ENCODE measurements around the gene KDR.

DNA sequence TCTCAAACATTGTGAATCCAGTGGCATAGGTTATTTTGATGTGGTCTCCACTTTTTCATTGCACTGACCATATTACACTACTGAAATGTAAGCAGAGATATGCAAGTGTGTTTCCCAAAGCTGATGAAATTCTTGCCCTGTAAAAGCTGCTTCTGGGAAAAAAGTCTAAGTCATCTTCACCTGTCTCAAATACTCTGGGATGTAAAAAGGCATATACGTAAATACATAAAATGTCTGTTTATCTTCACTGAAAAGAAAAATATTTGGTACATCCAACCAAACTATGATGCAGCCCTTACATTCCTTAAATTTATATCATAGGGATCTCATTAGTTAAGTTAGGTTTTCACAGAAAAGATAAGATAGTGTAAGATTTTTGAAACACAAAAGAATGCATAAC, 7.9 kb downstream of the KDR start:
- TF ChIP-seq KLF13 (tag; IDR thresholded peaks at IDR 0.05; ENCODE audit: borderline replicate concordance, low read depth) = no peak
- no peak for TF ChIP-seq HDGF (IDR thresholded peaks at IDR 0.05)
- no peak for TF ChIP-seq BRD9 (IDR thresholded peaks at IDR 0.05; ENCODE audit: low read depth, partially characterized antibody)
- no peak for TF ChIP-seq ZKSCAN8 (CRISPR knock-in tag; IDR thresholded peaks at IDR 0.05)
- no peak for TF ChIP-seq RBM15 (IDR thresholded peaks at IDR 0.05; ENCODE audit: insufficient read depth, low read length)
- TF ChIP-seq, protein P1, sequence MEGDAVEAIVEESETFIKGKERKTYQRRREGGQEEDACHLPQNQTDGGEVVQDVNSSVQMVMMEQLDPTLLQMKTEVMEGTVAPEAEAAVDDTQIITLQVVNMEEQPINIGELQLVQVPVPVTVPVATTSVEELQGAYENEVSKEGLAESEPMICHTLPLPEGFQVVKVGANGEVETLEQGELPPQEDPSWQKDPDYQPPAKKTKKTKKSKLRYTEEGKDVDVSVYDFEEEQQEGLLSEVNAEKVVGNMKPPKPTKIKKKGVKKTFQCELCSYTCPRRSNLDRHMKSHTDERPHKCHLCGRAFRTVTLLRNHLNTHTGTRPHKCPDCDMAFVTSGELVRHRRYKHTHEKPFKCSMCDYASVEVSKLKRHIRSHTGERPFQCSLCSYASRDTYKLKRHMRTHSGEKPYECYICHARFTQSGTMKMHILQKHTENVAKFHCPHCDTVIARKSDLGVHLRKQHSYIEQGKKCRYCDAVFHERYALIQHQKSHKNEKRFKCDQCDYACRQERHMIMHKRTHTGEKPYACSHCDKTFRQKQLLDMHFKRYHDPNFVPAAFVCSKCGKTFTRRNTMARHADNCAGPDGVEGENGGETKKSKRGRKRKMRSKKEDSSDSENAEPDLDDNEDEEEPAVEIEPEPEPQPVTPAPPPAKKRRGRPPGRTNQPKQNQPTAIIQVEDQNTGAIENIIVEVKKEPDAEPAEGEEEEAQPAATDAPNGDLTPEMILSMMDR (IDR thresholded peaks at IDR 0.05 in 2 of 3, conservative IDR thresholded peaks at IDR 0.05 in 1 of 3; ENCODE audit: insufficient read depth in 2 of 3, low read depth in 1 of 3, low read length in 3 of 3) = no peak
- TF ChIP-seq MAZ (CRISPR knock-in tag; conservative IDR thresholded peaks at IDR 0.05 in 1 of 2, IDR thresholded peaks at IDR 0.05 in 1 of 2) = no peak
- TF ChIP-seq SP2 (IDR thresholded peaks at IDR 0.05; ENCODE audit: extremely low read depth, low read depth, low read length, poor library complexity, severe bottlenecking) = no peak
- no peak for TF ChIP-seq EP400 (IDR thresholded peaks at IDR 0.05)
- no peak for TF ChIP-seq EZH2 (IDR thresholded peaks at IDR 0.05; ENCODE audit: borderline replicate concordance, low read depth, low read length)
- TF ChIP-seq GTF2F1 (IDR thresholded peaks at IDR 0.05; ENCODE audit: low read depth, low read length) = no peak
- TF ChIP-seq MAX (CRISPR knock-in tag; IDR thresholded peaks at IDR 0.05) = no peak
- TF ChIP-seq POLR2A (conservative IDR thresholded peaks at IDR 0.05) = no peak
- TF ChIP-seq, protein P2, sequence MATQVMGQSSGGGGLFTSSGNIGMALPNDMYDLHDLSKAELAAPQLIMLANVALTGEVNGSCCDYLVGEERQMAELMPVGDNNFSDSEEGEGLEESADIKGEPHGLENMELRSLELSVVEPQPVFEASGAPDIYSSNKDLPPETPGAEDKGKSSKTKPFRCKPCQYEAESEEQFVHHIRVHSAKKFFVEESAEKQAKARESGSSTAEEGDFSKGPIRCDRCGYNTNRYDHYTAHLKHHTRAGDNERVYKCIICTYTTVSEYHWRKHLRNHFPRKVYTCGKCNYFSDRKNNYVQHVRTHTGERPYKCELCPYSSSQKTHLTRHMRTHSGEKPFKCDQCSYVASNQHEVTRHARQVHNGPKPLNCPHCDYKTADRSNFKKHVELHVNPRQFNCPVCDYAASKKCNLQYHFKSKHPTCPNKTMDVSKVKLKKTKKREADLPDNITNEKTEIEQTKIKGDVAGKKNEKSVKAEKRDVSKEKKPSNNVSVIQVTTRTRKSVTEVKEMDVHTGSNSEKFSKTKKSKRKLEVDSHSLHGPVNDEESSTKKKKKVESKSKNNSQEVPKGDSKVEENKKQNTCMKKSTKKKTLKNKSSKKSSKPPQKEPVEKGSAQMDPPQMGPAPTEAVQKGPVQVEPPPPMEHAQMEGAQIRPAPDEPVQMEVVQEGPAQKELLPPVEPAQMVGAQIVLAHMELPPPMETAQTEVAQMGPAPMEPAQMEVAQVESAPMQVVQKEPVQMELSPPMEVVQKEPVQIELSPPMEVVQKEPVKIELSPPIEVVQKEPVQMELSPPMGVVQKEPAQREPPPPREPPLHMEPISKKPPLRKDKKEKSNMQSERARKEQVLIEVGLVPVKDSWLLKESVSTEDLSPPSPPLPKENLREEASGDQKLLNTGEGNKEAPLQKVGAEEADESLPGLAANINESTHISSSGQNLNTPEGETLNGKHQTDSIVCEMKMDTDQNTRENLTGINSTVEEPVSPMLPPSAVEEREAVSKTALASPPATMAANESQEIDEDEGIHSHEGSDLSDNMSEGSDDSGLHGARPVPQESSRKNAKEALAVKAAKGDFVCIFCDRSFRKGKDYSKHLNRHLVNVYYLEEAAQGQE (IDR thresholded peaks at IDR 0.05; ENCODE audit: borderline replicate concordance) = no peak
- TF ChIP-seq, protein P2 (CRISPR knock-in tag; IDR thresholded peaks at IDR 0.05; ENCODE audit: low read depth) = no peak
